ENCODE data around the gene DQX1.
A peak's percentile ranks its signal among the peaks of the same experiment; 100 is the strongest.

The DQX1 gene

GRCh38 chr2:74550231-74550630, 24.2 kb upstream of the DQX1 start:
- DNase-seq (ENCODE audit: low read depth in 1 of 2, low spot score in 1 of 2) = no peak
- TF ChIP-seq SPI1 (IDR thresholded peaks at IDR 0.05; ENCODE audit: borderline replicate concordance, low read depth) = no peak
- no peak for TF ChIP-seq POLR2AphosphoS5 (IDR thresholded peaks at IDR 0.05; ENCODE audit: low read depth)
- no peak for TF ChIP-seq GABPA (IDR thresholded peaks at IDR 0.05; ENCODE audit: low read depth)
- no peak for TF ChIP-seq CTCF (IDR thresholded peaks at IDR 0.05; ENCODE audit: insufficient read depth, low read length)
- no peak overlapping the region for H3K4me3 ChIP-seq (replicated peaks; ENCODE audit: insufficient read depth, low read length)
- no peaks in the 10 kb centered on the region for H3K27me3 ChIP-seq (ENCODE audit: insufficient read depth, poor library complexity, severe bottlenecking)
- H3K27ac ChIP-seq (replicated peaks) = no peak overlapping the region

GRCh38 chr2:74548900-74549826, 23.1 kb upstream of the DQX1 start:
- DNase-seq (ENCODE audit: low read depth in 1 of 2, low spot score in 1 of 2) = no peak
- H3K4me3 ChIP-seq (replicated peaks; ENCODE audit: insufficient read depth, low read length) = peak overlapping the region; percentile 51
- TF ChIP-seq GABPA (IDR thresholded peaks at IDR 0.05; ENCODE audit: low read depth) = no peak
- no peak for TF ChIP-seq SPI1 (IDR thresholded peaks at IDR 0.05; ENCODE audit: borderline replicate concordance, low read depth)
- TF ChIP-seq POLR2AphosphoS5 (IDR thresholded peaks at IDR 0.05; ENCODE audit: low read depth) = no peak
- TF ChIP-seq REST (IDR thresholded peaks at IDR 0.05; ENCODE audit: insufficient replicate concordance, low read depth) = no peak
- TF ChIP-seq CTCF (IDR thresholded peaks at IDR 0.05; ENCODE audit: insufficient read depth, low read length) = no peak
- no peaks in the 10 kb centered on the region for H3K27me3 ChIP-seq (ENCODE audit: insufficient read depth, poor library complexity, severe bottlenecking)
- H3K27ac ChIP-seq (replicated peaks) = no peak overlapping the region

- no peaks in the 10 kb centered on the region for H3K27me3 ChIP-seq (ENCODE audit: insufficient read depth, poor library complexity, severe bottlenecking)
- TF ChIP-seq POLR2AphosphoS5 (IDR thresholded peaks at IDR 0.05; ENCODE audit: low read depth) (no peak), GABPA (IDR thresholded peaks at IDR 0.05; ENCODE audit: low read depth) (no peak), REST (IDR thresholded peaks at IDR 0.05; ENCODE audit: insufficient replicate concordance, low read depth) (no peak), SPI1 (IDR thresholded peaks at IDR 0.05; ENCODE audit: borderline replicate concordance, low read depth) (no peak), CTCF (IDR thresholded peaks at IDR 0.05; ENCODE audit: insufficient read depth, low read length) (no peak)
- no peak for DNase-seq (ENCODE audit: low read depth in 1 of 2, low spot score in 1 of 2)
- H3K27ac ChIP-seq (replicated peaks) = no peak overlapping the region
- H3K4me3 ChIP-seq (replicated peaks; ENCODE audit: insufficient read depth, low read length) = peak overlapping the region; percentile 51
Measured at GRCh38 chr2:74548285-74548899, 22.4 kb upstream of the DQX1 start.

All from HL-60 (cell line).